NCI-H69 (cell line): Measurements from ENCODE around the gene NUAK2.

Experiments used
- DNase-seq: peaks from one replicate; lab custom pipeline; 2025; lab: John Stamatoyannopoulos, UW

NUAK2 gene

DNA sequence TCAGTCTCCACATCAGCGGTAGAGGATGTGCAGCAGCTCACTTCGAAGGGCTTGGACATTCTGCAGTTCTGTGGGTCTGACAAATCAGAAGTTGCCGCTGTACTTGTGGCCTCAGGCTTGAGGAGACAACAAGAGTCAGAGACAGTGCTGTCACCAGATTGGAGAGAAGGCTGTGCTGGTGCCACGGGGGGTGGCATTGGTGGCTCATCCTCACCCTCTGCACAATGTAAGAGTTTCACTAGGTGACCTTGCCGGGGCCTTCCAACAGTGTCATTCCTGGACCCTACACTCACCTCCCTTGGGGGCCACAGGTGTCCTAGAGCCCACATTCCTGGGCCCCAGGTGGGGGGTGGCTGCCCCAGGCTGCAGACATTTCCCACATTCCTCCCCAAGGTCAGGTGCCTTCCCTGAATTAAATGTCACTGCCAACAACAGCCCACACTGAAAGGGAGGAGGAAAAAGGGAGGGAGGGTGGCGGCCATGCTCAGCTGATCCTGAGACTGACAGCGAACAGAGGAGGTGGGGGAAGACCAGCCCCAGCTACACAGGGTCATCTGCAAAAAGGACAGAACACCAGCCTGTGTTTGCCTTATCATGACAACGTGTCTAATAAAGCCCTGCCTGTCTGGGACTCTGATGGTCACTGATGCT, 47.4 kb downstream of the NUAK2 start:
- DNase-seq, result no peak

DNA sequence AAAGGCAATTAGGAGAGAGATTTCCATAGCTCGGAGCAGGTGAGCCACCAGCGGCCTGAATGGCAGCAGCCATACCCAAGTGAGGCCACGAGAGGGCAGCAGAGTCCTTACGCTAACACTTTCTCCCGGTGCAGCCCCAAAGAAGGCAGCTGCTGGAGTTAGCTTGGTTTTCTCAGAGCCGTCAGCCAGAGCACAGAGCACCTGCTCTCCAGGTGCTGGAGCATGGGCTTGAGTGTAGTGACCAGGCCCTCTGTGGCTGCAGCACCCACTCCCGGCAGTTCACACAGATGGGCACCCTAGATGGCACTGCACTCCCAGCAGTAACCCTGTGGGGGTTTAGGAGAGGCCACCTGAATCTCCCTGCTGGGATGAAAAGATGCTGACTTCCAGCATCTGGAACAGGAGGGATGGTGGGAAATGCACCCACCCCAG, 48.0 kb downstream of the NUAK2 start:
- DNase-seq, result peak; percentile 87

DNA sequence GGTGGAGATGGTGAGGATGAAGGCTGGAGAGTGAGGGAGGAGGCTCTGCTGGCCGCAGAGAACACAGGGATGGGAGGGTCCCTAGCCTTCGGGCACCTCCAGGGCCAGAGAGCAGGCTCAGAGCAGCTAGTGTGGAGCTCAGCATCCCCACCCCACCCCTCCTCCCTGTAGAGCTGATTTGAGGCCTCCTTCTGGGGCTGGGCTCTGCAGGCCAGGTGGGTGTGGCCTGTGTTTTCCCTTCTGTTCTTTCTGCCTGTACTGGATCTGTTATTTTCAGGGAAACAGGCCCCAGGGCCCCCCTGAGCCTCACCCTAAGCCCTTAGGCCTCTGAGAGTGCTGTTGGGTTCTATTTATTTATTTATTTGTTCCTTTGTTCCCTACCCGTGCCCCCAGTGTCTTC, 49.0 kb downstream of the NUAK2 start:
- DNase-seq, result no peak

DNA sequence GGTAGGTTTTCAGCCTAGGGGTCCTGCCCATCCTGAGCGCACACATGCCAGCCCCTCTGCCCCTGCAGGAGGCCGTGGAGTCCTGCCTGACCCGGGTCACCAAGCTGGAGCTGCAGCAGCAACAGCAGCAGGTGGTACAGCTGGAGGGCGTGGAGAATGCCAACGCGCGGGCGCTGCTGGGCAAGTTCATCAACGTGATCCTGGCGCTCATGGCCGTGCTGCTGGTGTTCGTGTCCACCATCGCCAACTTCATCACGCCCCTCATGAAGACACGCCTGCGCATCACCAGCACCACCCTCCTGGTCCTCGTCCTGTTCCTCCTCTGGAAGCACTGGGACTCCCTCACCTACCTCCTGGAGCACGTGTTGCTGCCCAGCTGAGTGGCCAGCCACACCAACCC, 49.8 kb downstream of the NUAK2 start:
- DNase-seq, result no peak

DNA sequence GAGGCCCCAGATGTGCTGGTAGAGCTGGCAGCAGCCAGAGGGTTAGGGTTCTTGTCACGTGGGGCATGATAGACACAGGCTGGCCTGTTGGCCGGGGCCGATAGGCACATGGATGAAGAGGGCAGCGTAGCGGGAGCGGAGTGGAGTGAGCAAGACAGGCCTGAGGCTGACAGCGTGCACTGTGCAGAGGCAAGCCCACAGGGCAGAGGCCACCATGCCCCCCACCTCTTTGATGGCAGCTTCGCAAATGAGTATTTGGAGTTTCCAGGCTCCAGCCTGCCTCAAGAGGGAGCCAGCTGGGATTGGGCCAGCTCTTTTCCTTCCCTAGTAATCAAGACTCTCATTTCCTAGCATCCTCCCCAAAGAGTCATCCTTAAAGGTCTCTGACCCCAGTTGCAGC, 50.3 kb downstream of the NUAK2 start:
- DNase-seq, result no peak

DNA sequence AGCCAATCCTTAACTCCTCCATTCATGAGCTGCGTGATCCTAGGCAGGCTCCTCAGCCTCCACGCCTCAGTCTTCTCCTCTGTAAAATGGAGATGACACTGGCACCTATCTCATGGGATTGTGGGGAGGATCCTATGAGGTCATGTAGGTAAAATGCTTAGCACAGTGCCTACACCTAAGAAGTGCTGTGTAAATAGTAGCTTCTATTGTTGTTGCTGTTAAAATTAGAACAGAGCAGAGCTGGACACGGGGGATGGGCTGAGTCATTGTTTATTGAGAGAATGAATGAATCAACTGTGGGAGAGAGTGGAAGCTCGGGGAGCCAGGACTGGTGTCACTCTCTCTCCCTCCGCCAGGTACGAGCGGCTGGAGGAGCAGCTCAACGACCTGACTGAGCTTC, 50.8 kb downstream of the NUAK2 start:
- DNase-seq, result no peak

DNA sequence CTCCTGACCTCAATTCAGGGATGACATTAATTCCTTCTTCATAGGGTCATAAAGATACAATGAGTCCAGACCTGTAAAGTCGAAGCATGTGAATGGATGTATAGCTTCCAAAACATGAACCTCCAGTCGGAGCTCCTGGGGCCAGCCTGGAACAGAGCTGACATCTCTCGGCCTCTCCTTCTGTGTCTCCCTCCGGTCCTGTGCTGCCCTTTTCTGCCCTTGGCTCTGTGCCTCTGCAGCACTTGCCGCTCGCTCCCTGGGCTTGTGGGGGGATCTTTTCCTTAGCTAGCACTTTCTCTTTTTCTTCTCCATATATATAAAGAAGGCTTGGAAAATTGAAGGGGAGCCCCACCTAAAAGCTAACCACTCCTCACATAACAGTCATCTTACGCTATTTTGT, 51.3 kb downstream of the NUAK2 start:
- no peak for DNase-seq

DNA sequence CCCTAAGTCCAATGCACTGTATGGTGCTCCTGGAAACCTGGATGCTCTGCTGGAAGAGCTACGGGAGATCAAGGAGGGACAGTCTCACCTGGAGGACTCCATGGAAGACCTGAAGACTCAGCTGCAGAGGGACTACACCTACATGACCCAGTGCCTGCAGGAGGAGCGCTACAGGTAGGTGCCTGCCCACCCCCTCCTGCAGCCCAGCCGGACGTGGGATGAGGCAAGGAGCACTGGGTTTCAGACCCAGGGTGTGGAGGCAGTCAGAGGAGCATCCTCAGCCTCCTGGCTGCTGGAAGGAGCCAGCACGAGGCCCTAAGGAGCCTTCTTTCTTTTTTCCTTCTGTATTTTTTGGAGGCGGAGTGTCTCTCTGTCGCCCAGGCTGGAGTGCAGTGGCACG, 51.8 kb downstream of the NUAK2 start:
- no peak for DNase-seq

DNA sequence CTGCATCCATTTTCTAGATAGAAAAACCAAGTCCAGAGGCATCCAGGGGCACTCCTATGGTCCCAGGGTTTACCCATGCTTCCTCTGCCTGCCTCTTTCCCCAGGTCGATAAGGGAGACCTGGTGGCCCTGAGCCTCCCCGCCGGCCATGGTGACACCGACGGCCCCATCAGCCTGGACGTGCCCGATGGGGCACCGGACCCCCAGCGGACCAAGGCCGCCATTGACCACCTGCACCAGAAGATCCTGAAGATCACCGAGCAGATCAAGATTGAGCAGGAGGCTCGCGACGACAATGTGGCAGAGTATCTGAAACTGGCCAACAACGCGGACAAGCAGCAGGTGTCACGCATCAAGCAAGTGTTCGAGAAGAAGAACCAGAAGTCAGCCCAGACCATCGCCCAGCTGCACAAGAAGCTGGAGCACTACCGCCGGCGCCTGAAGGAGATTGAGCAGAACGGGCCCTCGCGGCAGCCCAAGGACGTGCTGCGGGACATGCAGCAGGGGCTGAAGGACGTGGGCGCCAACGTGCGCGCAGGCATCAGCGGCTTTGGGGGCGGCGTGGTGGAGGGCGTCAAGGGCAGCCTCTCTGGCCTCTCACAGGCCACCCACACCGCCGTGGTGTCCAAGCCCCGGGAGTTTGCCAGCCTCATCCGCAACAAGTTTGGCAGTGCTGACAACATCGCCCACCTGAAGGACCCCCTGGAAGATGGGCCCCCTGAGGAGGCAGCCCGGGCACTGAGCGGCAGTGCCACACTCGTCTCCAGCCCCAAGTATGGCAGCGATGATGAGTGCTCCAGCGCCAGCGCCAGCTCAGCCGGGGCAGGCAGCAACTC, 52.5 kb downstream of the NUAK2 start:
- no peak for DNase-seq

DNA sequence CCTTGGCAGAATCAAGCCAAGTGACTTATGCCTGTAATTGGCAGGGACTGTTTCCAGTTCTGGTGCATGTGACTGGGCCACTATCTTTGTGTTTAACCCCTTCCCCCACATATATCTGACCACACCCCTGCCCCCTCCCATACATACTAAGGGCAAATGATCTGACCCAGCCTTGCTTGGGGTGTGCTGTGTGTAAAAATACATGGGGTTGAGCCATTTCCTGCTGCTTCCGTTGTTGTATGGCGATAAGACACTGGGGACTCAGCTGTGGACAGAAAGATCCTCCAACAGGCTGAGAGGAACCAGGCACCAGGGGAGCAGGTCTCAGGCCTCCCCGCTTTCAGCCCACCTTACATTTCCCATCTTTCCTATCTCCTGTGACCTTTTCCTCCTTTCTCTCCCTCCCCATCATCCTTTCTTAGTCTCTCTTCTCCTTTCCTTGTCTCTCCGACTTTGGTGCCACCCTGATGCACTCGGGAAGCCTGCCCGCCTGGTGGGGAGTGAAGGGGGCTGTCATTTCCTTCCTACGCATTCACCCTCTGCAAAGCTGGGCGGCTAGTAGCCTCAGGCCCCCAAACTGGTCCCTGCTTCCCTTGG, 54.1 kb downstream of the NUAK2 start:
- DNase-seq, result no peak

DNA sequence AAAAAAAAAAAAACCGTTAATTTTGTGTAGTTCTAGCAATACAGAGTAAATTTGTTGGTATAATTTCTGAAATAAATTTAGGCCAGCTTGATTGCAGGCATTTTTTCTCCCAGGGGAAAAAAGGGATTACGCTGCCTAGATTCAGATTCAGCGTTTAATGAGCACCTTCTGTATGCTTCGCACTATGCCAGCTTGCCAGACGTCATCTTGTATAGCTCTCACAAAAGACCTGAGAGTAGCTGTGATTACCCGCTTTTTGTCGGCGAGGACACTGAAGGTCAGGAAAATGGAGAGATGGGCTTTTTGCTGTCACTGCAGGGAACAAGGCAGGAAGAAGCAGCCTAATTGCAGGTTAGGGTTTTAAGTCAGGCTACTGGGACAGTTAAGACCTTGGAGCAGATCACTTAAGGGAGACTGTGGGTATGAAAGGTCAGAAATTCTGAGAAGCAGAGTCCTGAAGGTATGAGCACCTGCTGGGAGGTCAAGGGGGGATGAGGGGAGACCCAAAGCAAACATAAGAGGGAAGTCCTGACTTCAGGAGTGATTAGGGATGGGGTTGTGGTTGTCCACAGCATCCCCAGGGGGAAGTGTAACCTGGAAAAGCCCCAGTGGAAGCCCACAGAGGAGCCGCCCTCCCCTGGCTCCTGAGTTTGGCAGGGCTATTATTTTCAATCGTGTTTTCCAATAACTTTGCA, 54.8 kb downstream of the NUAK2 start:
- peak; percentile 52 for DNase-seq

DNA sequence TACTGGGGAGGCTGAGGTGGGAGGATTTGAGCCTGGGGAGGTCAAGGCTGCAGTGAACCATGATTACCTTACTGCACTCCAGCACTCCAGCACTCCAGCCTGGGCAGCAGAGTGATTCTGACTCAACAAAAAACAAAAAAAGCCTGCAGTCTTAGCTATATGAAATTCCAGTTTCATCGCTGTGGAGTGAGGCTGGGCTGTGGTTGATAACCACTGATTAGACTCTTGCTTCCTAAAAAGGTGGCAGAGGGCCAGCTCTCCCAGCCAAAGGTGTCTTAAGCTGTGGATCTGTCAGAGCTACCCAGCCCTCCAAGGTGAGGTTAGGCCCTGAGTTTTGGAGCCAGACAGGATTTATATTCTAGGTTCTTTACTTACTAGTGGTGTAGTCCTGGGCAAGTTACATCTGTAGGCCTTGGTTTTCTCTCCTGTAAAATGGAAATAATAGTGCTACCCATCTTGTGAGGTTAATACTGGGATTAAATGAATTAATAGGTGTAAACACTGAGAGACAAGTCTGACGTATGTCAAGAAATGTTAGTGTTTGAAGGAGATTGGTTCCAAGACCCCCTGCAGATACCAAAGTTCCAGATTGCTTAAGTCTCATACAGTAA, 57.9 kb downstream of the NUAK2 start:
- peak; percentile 26 for DNase-seq

DNA sequence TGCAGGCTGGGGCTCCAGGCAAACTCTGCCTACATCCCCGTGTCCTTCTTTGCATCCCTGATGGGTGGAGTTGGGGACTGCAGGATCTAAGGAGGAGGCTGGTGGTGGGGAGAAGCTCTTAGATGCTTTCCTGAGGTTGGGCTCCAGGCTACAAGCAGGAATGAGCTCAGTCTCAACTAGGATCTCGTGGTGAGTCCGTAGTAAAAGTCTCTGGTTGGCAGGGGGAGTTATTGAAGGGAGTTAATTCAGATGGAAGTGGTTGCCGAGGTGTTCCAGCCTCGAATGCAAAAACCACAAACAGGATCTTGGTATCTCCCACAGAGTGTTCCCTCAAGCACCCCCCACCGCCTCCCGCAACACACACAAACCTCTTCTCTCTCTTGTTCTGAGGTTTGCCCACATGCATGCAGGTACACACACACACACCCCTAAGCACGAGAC, 58.8 kb downstream of the NUAK2 start:
- DNase-seq, result no peak

DNA sequence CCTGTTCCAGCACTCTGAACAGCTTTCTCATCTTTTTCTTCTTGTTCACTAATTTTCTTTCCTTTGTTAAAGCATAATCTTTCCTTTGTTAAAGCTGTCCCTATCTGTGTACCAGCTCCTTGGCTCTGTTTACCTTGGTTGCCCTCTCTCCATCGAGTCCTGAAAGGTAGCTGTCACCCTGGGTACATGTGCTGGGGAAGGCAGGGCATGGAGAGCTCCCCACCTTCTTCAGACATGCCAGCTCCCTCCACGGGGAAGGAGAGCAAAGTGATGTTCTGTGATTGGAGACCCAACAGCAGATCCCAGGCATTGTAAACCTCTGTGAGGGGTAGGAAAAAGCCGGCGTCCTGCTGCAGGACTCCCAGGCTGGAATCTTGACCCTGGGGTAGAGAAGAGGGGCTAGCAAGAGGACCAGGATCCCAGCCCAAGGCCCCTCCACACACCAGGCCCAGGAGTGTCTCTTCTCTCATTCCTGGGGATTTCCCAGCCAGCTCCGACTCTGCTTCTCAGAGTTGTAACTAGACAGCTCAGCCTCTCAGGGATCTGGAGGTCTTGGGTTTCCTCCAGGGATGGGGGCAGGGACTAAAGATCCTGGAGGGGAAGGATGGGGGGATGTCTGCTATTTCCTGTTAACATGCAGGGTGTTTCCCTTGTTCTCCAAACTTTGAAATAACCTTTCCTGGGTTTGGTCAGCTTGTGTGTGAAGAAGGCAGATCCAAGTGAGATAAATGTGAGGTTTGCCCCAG, 59.4 kb downstream of the NUAK2 start:
- DNase-seq, result no peak

DNA sequence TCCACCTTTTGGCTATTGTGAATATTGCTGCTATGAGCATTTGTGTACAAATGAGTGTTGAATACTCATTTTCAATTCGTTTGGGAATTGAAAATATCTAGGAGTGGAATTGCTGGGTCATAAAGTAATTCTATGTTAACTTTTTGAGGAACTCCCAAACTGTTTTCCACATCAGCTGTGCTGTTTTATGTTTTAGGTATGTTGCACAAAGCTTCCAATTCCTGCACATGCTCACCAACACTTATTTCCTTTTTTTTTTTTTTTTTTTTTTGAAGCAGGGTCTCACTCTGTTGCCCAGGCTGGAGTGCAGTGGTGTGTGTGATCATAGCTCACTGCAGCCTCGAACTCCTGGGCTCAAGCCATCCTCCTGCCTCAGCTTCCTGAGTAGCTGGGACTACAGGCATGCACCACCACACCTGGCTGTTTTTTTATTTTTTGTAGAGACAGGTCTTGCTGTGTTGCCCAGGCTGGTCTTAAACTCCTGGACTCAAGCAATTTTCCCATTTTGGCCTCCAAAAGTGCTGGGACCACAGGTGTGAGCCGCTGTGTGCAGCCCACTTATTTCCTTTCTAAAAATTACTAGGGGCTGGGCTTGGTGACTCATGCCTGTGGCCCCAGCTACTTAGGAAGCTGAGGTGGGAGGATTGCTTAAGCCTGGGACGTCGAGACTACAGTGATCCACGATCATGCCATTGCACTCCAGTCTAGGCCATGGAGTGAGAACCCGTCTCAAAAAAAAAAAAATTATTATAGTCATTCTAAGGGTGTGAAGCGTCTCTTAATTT, 60.4 kb downstream of the NUAK2 start:
- DNase-seq, result no peak

DNA sequence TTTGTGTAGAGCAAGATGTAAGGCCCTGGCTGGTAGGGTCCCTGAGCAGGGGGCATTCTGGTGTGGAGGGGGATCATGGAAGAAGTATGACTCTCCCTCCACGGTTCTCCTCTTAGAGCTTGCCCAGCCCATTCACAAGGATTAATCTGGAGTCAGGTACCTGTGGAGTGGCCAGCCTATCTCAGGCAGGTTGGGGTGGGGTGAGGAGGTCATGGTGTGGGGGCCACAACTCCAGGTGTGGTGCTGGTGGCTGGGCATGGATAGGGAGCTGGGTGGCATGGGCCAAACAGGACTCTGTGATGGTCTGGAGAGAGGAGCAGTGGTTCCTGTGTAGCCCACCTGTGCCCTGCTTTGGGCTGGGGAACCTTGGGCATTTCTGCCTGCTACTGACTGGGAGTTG, 61.5 kb downstream of the NUAK2 start:
- no peak for DNase-seq

DNA sequence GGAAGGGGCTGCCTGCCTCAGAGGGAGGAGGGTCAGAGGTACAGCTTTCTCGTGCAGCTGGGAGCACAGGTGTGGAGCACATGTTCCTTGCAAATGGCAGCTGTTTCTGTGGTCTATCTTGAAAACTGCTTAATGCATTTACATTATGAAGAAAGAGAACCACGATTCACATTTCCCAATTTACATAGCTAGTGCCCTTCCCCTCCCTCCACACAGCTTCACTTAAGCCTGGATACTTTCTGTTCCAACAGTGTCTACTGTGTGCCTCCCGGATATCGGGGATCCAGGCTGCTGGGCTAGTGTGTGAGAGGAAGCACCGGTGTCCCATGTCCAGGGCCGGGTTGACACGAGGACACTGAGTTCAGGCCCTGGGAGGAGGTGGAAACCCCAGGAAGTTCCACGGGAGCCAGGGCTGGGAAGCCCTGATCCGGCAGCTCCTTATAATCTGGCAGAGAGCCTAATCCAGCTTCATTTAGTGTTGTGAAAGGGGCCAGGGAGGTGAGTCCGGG, 62.2 kb downstream of the NUAK2 start:
- no peak for DNase-seq

DNA sequence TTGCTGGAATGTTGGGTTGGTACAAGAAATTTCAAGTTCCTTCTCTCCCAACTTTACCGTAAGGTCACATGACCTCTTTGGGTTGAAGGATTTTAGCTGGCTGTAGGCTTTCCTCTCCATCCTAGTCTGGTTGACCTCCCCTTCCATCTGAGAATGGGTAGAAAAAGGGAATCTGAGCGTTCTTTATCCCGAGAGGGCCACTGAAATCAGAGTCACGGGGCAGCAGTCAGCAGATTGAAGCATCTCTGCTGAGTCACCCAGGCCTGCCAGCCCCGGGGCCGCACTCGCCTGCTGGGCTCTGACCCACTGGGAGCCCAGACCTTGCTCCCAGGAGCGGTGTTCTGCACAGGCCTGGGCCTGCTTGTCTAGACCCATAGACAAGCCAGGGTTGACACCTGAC, 62.8 kb downstream of the NUAK2 start:
- DNase-seq, result peak; percentile 81

DNA sequence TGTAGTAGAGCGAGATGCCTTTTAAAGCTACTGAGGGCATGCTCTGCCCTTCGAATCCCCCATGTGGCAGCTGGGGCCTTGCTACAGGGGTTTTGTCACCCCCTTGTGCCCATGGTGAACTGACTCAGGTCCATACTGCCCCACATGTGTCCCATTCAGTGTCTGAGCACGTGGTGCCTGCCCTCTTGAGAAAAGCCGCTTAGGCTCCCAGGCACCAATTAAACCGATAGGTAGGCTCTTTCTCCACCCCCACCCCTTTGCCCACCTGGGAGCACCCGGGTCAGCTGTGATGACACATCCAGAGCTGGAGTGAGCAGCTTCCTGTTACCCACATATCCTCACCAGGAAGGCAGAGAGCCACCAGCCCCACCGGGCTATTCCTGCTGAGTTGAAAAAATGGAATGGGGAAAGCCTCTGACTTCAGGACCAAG, 63.3 kb downstream of the NUAK2 start:
- DNase-seq, result peak; percentile 59

DNA sequence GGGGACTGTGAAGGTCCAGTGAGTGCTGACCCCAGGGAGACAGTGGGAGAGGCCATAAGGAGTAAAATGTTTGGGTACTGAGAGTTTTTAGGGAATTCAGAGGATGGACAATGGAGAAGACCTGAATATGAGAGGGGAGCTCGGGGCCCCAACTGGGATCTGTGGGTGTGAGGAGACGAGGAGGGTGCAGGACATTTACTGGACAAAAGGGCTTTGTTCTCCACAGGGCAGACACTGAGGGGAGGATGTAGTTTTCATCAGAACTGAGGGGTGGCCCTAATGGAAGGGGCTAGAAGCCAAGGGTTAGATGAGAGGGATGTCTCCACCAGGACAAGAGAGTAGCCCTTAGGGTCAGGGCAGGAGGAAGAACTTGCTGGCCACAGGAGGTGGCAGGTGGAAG, 63.8 kb downstream of the NUAK2 start:
- no peak for DNase-seq
